A673 (cell line): ENCODE results near the gene KCNQ4. TPM values are rescaled to one million over a fixed set of nuclear protein-coding genes. Genes with fewer than 3 reads are reported as not detected.

Experiments used
- Bru-seq: library from RNA; stranded (reverse); fragments of 400-500 nt; gene quantifications from one replicate; lab custom pipeline; 2021; lab: Mats Ljungman, UMichigan
- BruChase-seq, 2 experiments: library from RNA; stranded (reverse); fragments of 400-500 nt; gene quantifications; one replicate each; lab custom pipeline; 2021; lab: Mats Ljungman, UMichigan
- BruUV-seq: library from RNA; stranded (reverse); fragments of 400-500 nt; replicated peaks from 2 replicates; lab custom pipeline; 2021; lab: Mats Ljungman, UMichigan
- CTCF ChIA-PET: fragments of 300-600 bp; sonication (Branson Sonifier 250); formaldehyde crosslinking; loops from one replicate; lab custom pipeline; 2022; ENCODE audit warnings: antibody characterized with exemption; lab: Charles Lee
- POLR2A ChIA-PET: fragments of 300-600 bp; sonication (Branson Sonifier 250); formaldehyde crosslinking; loops from one replicate; lab custom pipeline; 2022; ENCODE audit warnings: antibody characterized with exemption; ENCODE audit not compliant: low non-redundant PET; lab: Charles Lee
- DNase-seq: peaks from one replicate; pipeline ENCODE4 v3.0.0-alpha.2; 2015; ENCODE audit warnings: low spot score
- H3K27ac ChIP-seq: fragments of 200-600 bp; sonication (generic); 2 replicates; pipeline ENCODE4 v1.5.1; 2016; ENCODE audit warnings: mixed run types, low read depth, mild to moderate bottlenecking, mixed read lengths, antibody characterized with exemption, low read length; ENCODE audit not compliant: poor library complexity, severe bottlenecking
- H3K27me3 ChIP-seq: fragments of 200-600 bp; sonication (generic); replicated peaks from 2 replicates; pipeline ENCODE4 v1.6.1; 2017; ENCODE audit warnings: mixed run types, low read depth, mild to moderate bottlenecking, mixed read lengths, antibody characterized with exemption, low read length; ENCODE audit not compliant: insufficient read depth, poor library complexity
- H3K36me3 ChIP-seq: fragments of 200-600 bp; sonication (generic); 2 replicates; pipeline ENCODE4 v1.6.1; 2016; ENCODE audit warnings: mixed run types, mild to moderate bottlenecking, mixed read lengths, antibody characterized with exemption, low read length; ENCODE audit not compliant: insufficient read depth, poor library complexity, severe bottlenecking
- H3K4me1 ChIP-seq: fragments of 200-600 bp; sonication (generic); 2 replicates; pipeline ENCODE4 v1.6.1; 2017; ENCODE audit warnings: mixed run types, mild to moderate bottlenecking, mixed read lengths, antibody characterized with exemption, low read length; ENCODE audit not compliant: insufficient read depth, poor library complexity, severe bottlenecking
- H3K4me3 ChIP-seq: fragments of 200-600 bp; sonication (generic); 2 replicates; pipeline ENCODE4 v1.5.1; 2016; ENCODE audit warnings: low read depth, mixed run types, mild to moderate bottlenecking, mixed read lengths, low read length; ENCODE audit not compliant: poor library complexity, severe bottlenecking
- H3K9me3 ChIP-seq: fragments of 200-600 bp; sonication (generic); 2 replicates; pipeline ENCODE4 v1.6.1; 2016; ENCODE audit warnings: mixed run types, low read depth, mild to moderate bottlenecking, mixed read lengths, antibody characterized with exemption, low read length; ENCODE audit not compliant: poor library complexity, severe bottlenecking
- EZH2 ChIP-seq: fragments of 200-600 bp; sonication (generic); IDR thresholded peaks from 2 replicates; pipeline ENCODE4 v1.6.1; 2017; ENCODE audit warnings: borderline replicate concordance, low read depth, mild to moderate bottlenecking, mixed read lengths, antibody characterized with exemption, low read length; ENCODE audit not compliant: poor library complexity, severe bottlenecking
- intact Hi-C: fragments of 100-400 bp; cut with micrococcal nuclease; formaldehyde crosslinking; loops from one replicate; pipeline ENCODE4 v1.10.0; 2022; ENCODE audit not compliant: unreplicated experiment
- long read RNA-seq: library from polyadenylated mRNA; stranded (forward); transcript quantifications from one replicate; pipeline ENCODE4 v2.0.0, GENCODE V29; 2022
- total RNA-seq: library from RNA; stranded (reverse); gene quantifications from 2 replicates; pipeline ENCODE4 v1.2.3, GENCODE V29; 2021
- TF ChIP-seq, protein P1 (sequence below): fragments of 300-800, 200-600 bp; sonication (generic); conservative IDR thresholded peaks from 2 replicates; pipeline ENCODE4 v1.5.1; 2017; ENCODE audit warnings: low read depth, mild to moderate bottlenecking, antibody characterized with exemption, low read length, moderate library complexity, mixed read lengths

The KCNQ4 gene
- total RNA-seq, result 0.62 and 1.4 TPM in 2 replicates
- percentile 29 among the genes with signal in this experiment for Bru-seq, nascent RNA
- BruChase-seq, experiment 1, labeled RNA remaining after a 2-hour chase, result percentile 32 among the genes with signal in this experiment
- BruChase-seq, experiment 2, labeled RNA remaining after a 6-hour chase, result percentile 35 among the genes with signal in this experiment
- long read RNA-seq, partial matches to known transcripts, result 1 of 4 reads
- long read RNA-seq, other reads (novel, unspliced or antisense), result 2 of 4 reads

DNA sequence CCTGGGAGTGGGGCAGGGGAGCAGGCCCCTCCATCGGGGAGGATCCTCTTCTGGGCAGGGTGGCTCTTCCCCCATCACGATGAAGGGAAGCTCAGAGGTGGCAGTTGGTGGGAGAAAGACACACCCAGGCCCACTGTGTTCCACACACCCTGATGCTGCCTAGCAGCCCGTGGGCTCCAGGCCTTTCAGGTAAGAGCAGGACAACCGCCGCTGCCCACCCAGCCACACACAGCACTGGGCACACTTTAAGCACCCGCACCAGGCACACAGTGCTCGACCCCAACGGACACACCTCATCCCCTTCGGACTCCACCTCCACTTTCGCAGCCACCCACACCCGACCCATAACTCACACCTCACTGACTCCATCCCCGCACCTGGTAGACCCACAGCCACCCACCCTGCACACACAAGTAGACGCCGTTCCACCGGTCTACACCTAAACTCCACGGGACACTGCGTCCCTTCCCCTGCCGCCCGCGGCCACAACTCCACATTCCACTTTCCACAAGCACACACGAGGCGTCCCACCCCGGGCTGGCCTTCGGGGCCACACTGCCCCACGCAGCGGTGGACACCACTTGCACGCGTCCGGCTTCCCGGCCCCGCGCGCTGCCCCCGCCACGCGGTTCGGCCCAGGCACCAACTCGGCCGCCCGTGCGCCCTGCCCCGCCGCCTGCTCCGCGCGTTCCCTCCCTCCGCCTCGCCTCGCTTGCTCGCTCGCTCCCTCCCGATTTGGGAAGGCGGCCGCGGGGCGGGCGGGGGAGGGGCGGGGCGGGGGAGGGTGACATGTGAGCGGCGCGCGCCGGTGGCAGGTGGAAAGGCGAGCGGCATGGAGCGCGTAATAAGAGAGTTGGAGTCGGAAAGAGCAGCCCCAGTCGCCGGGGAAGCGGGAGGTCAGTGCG, at the start of gene KCNQ4:
TSS of gene KCNQ4 (plus strand) at position 787 of the 905 bp plus-strand sequence. CDS start 307 bp downstream, outside the sequence.
- H3K36me3 ChIP-seq, result no peaks in the 10 kb centered on the region
- no peak within 1 kb of the TSS for H3K27ac ChIP-seq
- H3K27me3 ChIP-seq, result no peaks in the 10 kb centered on the region
- H3K9me3 ChIP-seq, result no peaks in the 10 kb centered on the region
- peaks cover 12% of the 10 kb centered on the region for H3K4me1 ChIP-seq
- peak; percentile 62 for DNase-seq
- intact Hi-C loops, result no loop called here
- BruUV-seq, result no TSS peak
- peak within 1 kb of the TSS; percentile 43 for H3K4me3 ChIP-seq
- POLR2A ChIA-PET, result interaction anchor here (0.6 kb wide), 1 partner anchor 166 kb away, joined by 5 read pairs; no protein-coding TSS in a partner anchor
- CTCF ChIA-PET, result no interaction called here
- TF ChIP-seq, protein P1, sequence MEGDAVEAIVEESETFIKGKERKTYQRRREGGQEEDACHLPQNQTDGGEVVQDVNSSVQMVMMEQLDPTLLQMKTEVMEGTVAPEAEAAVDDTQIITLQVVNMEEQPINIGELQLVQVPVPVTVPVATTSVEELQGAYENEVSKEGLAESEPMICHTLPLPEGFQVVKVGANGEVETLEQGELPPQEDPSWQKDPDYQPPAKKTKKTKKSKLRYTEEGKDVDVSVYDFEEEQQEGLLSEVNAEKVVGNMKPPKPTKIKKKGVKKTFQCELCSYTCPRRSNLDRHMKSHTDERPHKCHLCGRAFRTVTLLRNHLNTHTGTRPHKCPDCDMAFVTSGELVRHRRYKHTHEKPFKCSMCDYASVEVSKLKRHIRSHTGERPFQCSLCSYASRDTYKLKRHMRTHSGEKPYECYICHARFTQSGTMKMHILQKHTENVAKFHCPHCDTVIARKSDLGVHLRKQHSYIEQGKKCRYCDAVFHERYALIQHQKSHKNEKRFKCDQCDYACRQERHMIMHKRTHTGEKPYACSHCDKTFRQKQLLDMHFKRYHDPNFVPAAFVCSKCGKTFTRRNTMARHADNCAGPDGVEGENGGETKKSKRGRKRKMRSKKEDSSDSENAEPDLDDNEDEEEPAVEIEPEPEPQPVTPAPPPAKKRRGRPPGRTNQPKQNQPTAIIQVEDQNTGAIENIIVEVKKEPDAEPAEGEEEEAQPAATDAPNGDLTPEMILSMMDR, result no peak
- no peak for TF ChIP-seq EZH2

DNA sequence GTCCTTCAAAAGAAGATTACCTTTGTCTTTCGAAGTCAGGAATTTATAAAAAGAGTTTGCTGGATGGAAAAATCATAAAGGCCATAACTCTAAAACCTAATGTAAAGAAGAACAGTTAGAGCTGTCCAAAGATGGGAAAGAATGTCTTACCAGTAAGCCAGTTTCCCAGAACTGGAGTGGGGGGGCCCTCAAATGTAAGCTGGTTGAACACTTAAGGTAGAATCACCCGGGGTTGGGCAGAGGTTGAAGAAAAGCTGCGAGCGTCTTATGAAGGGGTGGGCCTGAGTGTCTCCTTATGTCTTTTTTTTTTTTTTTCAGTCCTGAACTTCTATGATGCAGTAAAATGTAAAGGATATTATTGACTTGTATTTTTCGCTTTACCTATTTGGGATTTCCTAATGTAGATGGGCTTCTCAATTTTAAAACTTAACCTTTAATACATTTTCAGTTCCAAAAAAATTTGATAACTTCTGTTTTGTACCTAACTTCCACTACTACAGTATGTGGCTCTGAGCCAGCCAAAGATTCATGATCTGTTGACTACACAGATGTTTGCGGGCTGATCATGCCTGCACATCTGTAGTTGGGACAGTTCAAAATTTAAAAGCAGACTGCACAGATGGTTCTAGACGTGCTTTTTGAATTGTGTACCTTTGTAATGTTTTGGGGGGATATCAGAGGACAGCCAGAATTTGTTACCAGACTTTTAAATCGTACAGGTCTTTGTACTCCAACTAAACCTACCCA, 48.5 kb upstream of the KCNQ4 start:
- no peaks in the 10 kb centered on the region for H3K9me3 ChIP-seq
- ChIA-PET POLR2A (no interaction called here), CTCF (no interaction called here)
- H3K4me1 ChIP-seq, result no peaks in the 10 kb centered on the region
- intact Hi-C loops, result no loop called here
- no peak for DNase-seq
- no peak for TF ChIP-seq EZH2
- TF ChIP-seq, protein P1, result no peak
- H3K36me3 ChIP-seq, result peaks cover 8% of the 10 kb centered on the region
- no TSS peak for BruUV-seq
- no peaks in the 10 kb centered on the region for H3K27me3 ChIP-seq
- H3K27ac ChIP-seq, result no peak overlapping the region
- no peak overlapping the region for H3K4me3 ChIP-seq

DNA sequence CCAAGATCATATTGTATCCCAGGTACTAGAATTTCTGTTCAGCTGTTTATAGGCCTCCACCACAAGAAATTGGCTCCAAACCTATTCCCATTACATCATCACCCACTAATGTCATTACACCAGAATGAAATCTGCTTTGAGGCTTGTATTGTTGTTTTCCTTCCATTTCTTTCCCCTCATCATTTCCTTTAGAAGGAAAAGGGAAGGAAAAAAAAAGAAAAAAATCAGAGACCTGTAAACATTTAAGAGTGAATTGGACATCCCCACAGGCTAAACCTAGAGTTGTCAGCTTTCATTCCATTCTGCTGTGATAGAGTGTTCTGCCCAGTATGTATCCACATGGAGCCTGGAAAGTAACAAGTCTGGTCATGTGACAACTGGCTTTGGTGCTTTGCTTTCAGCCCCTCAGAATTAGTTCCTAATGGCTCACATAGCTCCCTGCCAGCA, 47.5 kb upstream of the KCNQ4 start:
- TF ChIP-seq, protein P1, result no peak
- no peak for TF ChIP-seq EZH2
- ChIA-PET POLR2A (no interaction called here), CTCF (no interaction called here)
- Histone ChIP-seq H3K4me1 (no peaks in the 10 kb centered on the region), H3K36me3 (peaks cover 10% of the 10 kb centered on the region), H3K27ac (no peak overlapping the region), H3K9me3 (no peaks in the 10 kb centered on the region), H3K27me3 (no peaks in the 10 kb centered on the region), H3K4me3 (no peak overlapping the region)
- BruUV-seq, result no TSS peak
- intact Hi-C loops, result no loop called here
- DNase-seq, result peak; percentile 24
